ENCODE measurements around the gene HSBP1L1. TPM values are rescaled to one million over a fixed set of nuclear protein-coding genes. Genes with fewer than 3 reads are reported as not detected.

Gene HSBP1L1
- total RNA-seq, 2 donors from 2014 or later, result 51.8 to 59.6 TPM

DNA sequence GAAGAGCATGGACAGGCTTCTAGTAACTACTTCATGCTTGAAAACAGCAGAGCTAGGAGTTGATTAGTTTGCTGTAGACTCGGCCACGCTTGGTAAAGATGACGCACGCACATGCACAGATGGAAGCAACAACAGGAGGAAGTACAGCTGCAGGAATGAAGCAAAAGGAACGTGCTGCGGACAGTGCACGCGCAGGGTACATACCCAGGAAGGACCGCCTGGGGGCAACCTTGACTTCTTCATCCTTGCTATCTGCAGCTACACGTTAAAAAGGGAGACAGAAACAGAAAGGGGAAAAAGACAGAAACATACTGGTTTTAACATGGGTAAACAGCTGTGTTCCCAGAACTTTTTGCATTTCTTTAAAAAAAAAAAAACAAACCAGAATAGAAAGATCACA, 30.7 kb upstream of the HSBP1L1 start:
- no peaks in the 10 kb centered on the region for H3K9me3 ChIP-seq
- H3K27me3 ChIP-seq, result no peaks in the 10 kb centered on the region
- intact Hi-C loops (cut with DNase I), result loop anchor here (10.0 kb wide), 1 partner anchor 51 kb away; the partner anchor contains the start of gene TXNL4A
- no peaks in the 10 kb centered on the region for H3K36me3 ChIP-seq
- DNase-seq, result peak; percentile 76
- no peak overlapping the region for H3K4me3 ChIP-seq
- TF ChIP-seq CTCF (IDR thresholded peaks at IDR 0.05), result no peak
- H3K27ac ChIP-seq, result peak overlapping the region; percentile 70
- peaks cover 17% of the 10 kb centered on the region for H3K4me1 ChIP-seq
- peak overlapping the region in 1 of 2 donors; percentile 52 for H3K9ac ChIP-seq (ENCODE audit: low read depth in 2 of 2, low read length in 2 of 2)

GRCh38 chr18:79934311-79935097, 29.9 kb upstream of the HSBP1L1 start:
- DNase-seq, result peak; percentile 79
- TF ChIP-seq CTCF (IDR thresholded peaks at IDR 0.05), result peak; percentile 22
- Histone ChIP-seq H3K9me3 (no peaks in the 10 kb centered on the region), H3K27ac (peak overlapping the region; percentile 70), H3K4me1 (peaks cover 20% of the 10 kb centered on the region), H3K36me3 (no peaks in the 10 kb centered on the region), H3K9ac (ENCODE audit: low read depth in 2 of 2, low read length in 2 of 2) (peak overlapping the region in 1 of 2 donors; percentile 52), H3K4me3 (no peak overlapping the region), H3K27me3 (no peaks in the 10 kb centered on the region)
- intact Hi-C loops (cut with DNase I), result loop anchor here (10.0 kb wide), 1 partner anchor 50 kb away; the partner anchor contains the start of gene TXNL4A

DNA sequence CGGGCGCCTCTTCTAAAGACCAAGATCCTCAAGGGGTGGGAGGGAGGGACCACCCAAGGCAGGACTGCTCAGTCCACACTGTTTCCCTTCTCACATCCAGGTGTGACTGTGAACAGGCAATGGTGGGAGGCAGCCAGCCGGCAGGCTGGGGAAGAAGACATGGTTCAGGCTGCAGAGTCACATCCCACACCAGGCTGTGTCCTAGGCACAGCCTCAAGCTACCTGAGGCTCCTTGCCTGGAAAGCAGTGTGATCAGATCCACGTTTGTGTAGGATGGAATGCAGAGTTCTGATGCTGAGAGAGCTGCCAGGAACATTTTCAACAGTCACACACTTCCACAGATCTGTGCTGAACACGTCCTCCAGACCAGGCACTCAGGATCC, 29.4 kb upstream of the HSBP1L1 start:
- peak; percentile 19 for DNase-seq
- Histone ChIP-seq H3K9me3 (no peaks in the 10 kb centered on the region), H3K4me3 (no peak overlapping the region), H3K36me3 (no peaks in the 10 kb centered on the region), H3K4me1 (peaks cover 20% of the 10 kb centered on the region), H3K27me3 (no peaks in the 10 kb centered on the region), H3K9ac (ENCODE audit: low read depth in 2 of 2, low read length in 2 of 2) (peak overlapping the region in 1 of 2 donors; percentile 52), H3K27ac (peak overlapping the region; percentile 70)
- TF ChIP-seq CTCF (IDR thresholded peaks at IDR 0.05), result no peak
- intact Hi-C loops (cut with DNase I), result loop anchor here (10.0 kb wide), 1 partner anchor 50 kb away; the partner anchor contains the start of gene TXNL4A

- Histone ChIP-seq H3K27me3 (no peaks in the 10 kb centered on the region), H3K27ac (peak overlapping the region; percentile 70), H3K9ac (ENCODE audit: low read depth in 2 of 2, low read length in 2 of 2) (peak overlapping the region in 1 of 2 donors; percentile 52), H3K9me3 (no peaks in the 10 kb centered on the region), H3K4me1 (peaks cover 20% of the 10 kb centered on the region), H3K4me3 (no peak overlapping the region), H3K36me3 (no peaks in the 10 kb centered on the region)
- peak; percentile 17 for DNase-seq
- intact Hi-C loops (cut with DNase I), result loop anchor here (10.0 kb wide), 1 partner anchor 49 kb away; the partner anchor contains the start of gene TXNL4A
- no peak for TF ChIP-seq CTCF (IDR thresholded peaks at IDR 0.05)
Measured at GRCh38 chr18:79935499-79935898, 28.9 kb upstream of the HSBP1L1 start.

GRCh38 chr18:79935925-79936324, 28.5 kb upstream of the HSBP1L1 start:
- Histone ChIP-seq H3K4me3 (no peak overlapping the region), H3K9me3 (no peaks in the 10 kb centered on the region), H3K36me3 (no peaks in the 10 kb centered on the region), H3K27me3 (no peaks in the 10 kb centered on the region), H3K9ac (ENCODE audit: low read depth in 2 of 2, low read length in 2 of 2) (no peak overlapping the region), H3K27ac (peak overlapping the region; percentile 70), H3K4me1 (peaks cover 20% of the 10 kb centered on the region)
- intact Hi-C loops (cut with DNase I), result loop anchor here (10.0 kb wide), 1 partner anchor 49 kb away; the partner anchor contains the start of gene TXNL4A
- peak; percentile 20 for DNase-seq
- no peak for TF ChIP-seq CTCF (IDR thresholded peaks at IDR 0.05)
